H9 (cell line): ENCODE measurements around the gene C11orf21. TPM values are rescaled to one million over a fixed set of nuclear protein-coding genes. Genes with fewer than 3 reads are reported as not detected.

Experiments used
- DNase-seq: peaks from one replicate; pipeline ENCODE4 v3.0.0-alpha.2; 2017
- H2AFZ ChIP-seq: one replicate; pipeline ENCODE4 v1.6.1; 2013; ENCODE audit warnings: mild to moderate bottlenecking, low read length, control low read depth, moderate library complexity
- H2AK5ac ChIP-seq: 2 replicates; pipeline ENCODE4 v1.6.1; 2013; ENCODE audit warnings: low read length, control low read depth, mixed read lengths; ENCODE audit not compliant: insufficient read length
- H2BK120ac ChIP-seq: one replicate; pipeline ENCODE4 v1.6.1; 2013; ENCODE audit warnings: low read depth, mild to moderate bottlenecking, low read length, control low read depth, inconsistent platforms; ENCODE audit not compliant: poor library complexity, severe bottlenecking
- H2BK12ac ChIP-seq: 2 replicates; pipeline ENCODE4 v1.6.1; 2013; ENCODE audit warnings: low read length, control low read depth, mixed read lengths, low read depth; ENCODE audit not compliant: insufficient read length
- H2BK15ac ChIP-seq: 2 replicates; pipeline ENCODE4 v1.6.1; 2013; ENCODE audit warnings: low read depth, low read length, control low read depth
- H2BK20ac ChIP-seq: one replicate; pipeline ENCODE4 v1.6.1; 2013; ENCODE audit warnings: low read depth, mild to moderate bottlenecking, low read length, control low read depth, inconsistent platforms; ENCODE audit not compliant: poor library complexity, severe bottlenecking
- H2BK5ac ChIP-seq: 2 replicates; pipeline ENCODE4 v1.6.1; 2013; ENCODE audit warnings: low read length, control low read depth, mixed read lengths; ENCODE audit not compliant: insufficient read length
- H3K14ac ChIP-seq: 2 replicates; pipeline ENCODE4 v1.6.1; 2013; ENCODE audit warnings: low read length, control low read depth; ENCODE audit not compliant: insufficient read depth
- H3K18ac ChIP-seq: 2 replicates; pipeline ENCODE4 v1.6.1; 2013; ENCODE audit warnings: low read depth, mild to moderate bottlenecking, mixed read lengths, low read length, control low read depth; ENCODE audit not compliant: insufficient read length
- H3K23ac ChIP-seq: 2 replicates; pipeline ENCODE4 v1.6.1; 2013; ENCODE audit warnings: low read length, control low read depth, mixed read lengths, low read depth; ENCODE audit not compliant: insufficient read length
- H3K23me2 ChIP-seq: 2 replicates; pipeline ENCODE4 v1.6.1; 2013; ENCODE audit warnings: low read depth, mild to moderate bottlenecking, mixed read lengths, low read length, control low read depth; ENCODE audit not compliant: insufficient read length, poor library complexity, severe bottlenecking
- H3K27ac ChIP-seq: 2 replicates; pipeline ENCODE4 v1.5.1; 2013; ENCODE audit warnings: low read length, control low read depth, mixed read lengths, low read depth; ENCODE audit not compliant: insufficient read length
- H3K27me3 ChIP-seq: 2 replicates; pipeline ENCODE4 v1.6.1; 2013; ENCODE audit warnings: low read length, control low read depth, inconsistent platforms; ENCODE audit not compliant: insufficient read depth
- H3K4ac ChIP-seq: 2 replicates; pipeline ENCODE4 v1.6.1; 2013; ENCODE audit warnings: low read depth, mild to moderate bottlenecking, control low read depth, inconsistent platforms, low read length, moderate library complexity
- H3K4me1 ChIP-seq: 2 replicates; pipeline ENCODE4 v1.6.1; 2013; ENCODE audit warnings: low read length, control low read depth, inconsistent platforms; ENCODE audit not compliant: insufficient read depth
- H3K4me2 ChIP-seq: 2 replicates; pipeline ENCODE4 v1.6.1; 2013; ENCODE audit warnings: low read length, control low read depth, mixed read lengths; ENCODE audit not compliant: insufficient read length, insufficient read depth
- H3K56ac ChIP-seq: 2 replicates; pipeline ENCODE4 v1.6.1; 2013; ENCODE audit warnings: low read depth, mild to moderate bottlenecking, mixed read lengths, low read length, control low read depth; ENCODE audit not compliant: insufficient read length
- H3K79me1 ChIP-seq: 2 replicates; pipeline ENCODE4 v1.6.1; 2013; ENCODE audit warnings: low read depth, mild to moderate bottlenecking, moderate library complexity, low read length, control low read depth, inconsistent platforms; ENCODE audit not compliant: insufficient read depth, poor library complexity, severe bottlenecking
- H3K79me2 ChIP-seq: 2 replicates; pipeline ENCODE4 v1.6.1; 2013; ENCODE audit warnings: low read length, control low read depth, inconsistent platforms; ENCODE audit not compliant: insufficient read depth
- H3K9ac ChIP-seq: 2 replicates; pipeline ENCODE4 v1.6.1; 2013; ENCODE audit warnings: low read length, control low read depth, mixed read lengths; ENCODE audit not compliant: insufficient read length; ENCODE audit errors: extremely low read depth
- H3K9me3 ChIP-seq: one replicate; pipeline ENCODE4 v1.6.1; 2013; ENCODE audit warnings: low read depth, low read length, inconsistent platforms; ENCODE audit not compliant: control insufficient read depth
- H3T11ph ChIP-seq: one replicate; pipeline ENCODE4 v1.6.1; 2013; ENCODE audit warnings: mild to moderate bottlenecking, low read length, control low read depth, inconsistent platforms
- H4K20me1 ChIP-seq: one replicate; pipeline ENCODE4 v1.6.1; 2013; ENCODE audit not compliant: control insufficient read depth, insufficient read length, insufficient read depth
- H4K5ac ChIP-seq: 2 replicates; pipeline ENCODE4 v1.6.1; 2013; ENCODE audit warnings: low read depth, mild to moderate bottlenecking, mixed read lengths, low read length, control low read depth; ENCODE audit not compliant: insufficient read length
- H4K8ac ChIP-seq: replicated peaks from 2 replicates; pipeline ENCODE4 v1.6.1; 2013; ENCODE audit warnings: low read length, control low read depth, mixed read lengths, low read depth; ENCODE audit not compliant: insufficient read length
- H4K91ac ChIP-seq: 2 replicates; pipeline ENCODE4 v1.6.1; 2013; ENCODE audit warnings: low read depth, mild to moderate bottlenecking, moderate library complexity, mixed read lengths, low read length, control low read depth; ENCODE audit not compliant: insufficient read length
- H3K27ac Mint-ChIP-seq, 3 experiments: 2 replicates in 2 of 3; 3 replicates in 1 of 3; pipeline ENCODE4 v1.8.0; 2020 to 2021; ENCODE audit warnings: mixed read lengths in 3 of 3, mild to moderate bottlenecking in 1 of 3, moderate library complexity in 1 of 3
- H3K27me3 Mint-ChIP-seq: 2 replicates; pipeline ENCODE4 v1.8.0; 2021; ENCODE audit warnings: low read depth, mild to moderate bottlenecking, moderate library complexity, mixed read lengths
- H3K36me3 Mint-ChIP-seq, 3 experiments: 2 replicates in 2 of 3; 3 replicates in 1 of 3; pipeline ENCODE4 v1.8.0; 2020 to 2021; ENCODE audit warnings: low read depth in 3 of 3, mixed read lengths in 3 of 3; ENCODE audit not compliant: insufficient read depth in 1 of 3
- H3K4me1 Mint-ChIP-seq, 2 experiments: 2 replicates each; pipeline ENCODE4 v1.8.0; 2020; ENCODE audit warnings: mixed read lengths in 2 of 2
- H3K4me3 Mint-ChIP-seq, 2 experiments: 2 replicates in 1 of 2; 3 replicates in 1 of 2; pipeline ENCODE4 v1.8.0; 2020 to 2021; ENCODE audit warnings: mild to moderate bottlenecking in 2 of 2, mixed read lengths in 2 of 2, moderate library complexity in 1 of 2
- H3K9me3 Mint-ChIP-seq, 2 experiments: 2 replicates in 1 of 2; 3 replicates in 1 of 2; pipeline ENCODE4 v1.8.0; 2020; ENCODE audit warnings: mild to moderate bottlenecking in 2 of 2, mixed read lengths in 2 of 2, moderate library complexity in 1 of 2
- CTCF ChIP-seq: fragments of 200-600 bp; sonication (generic); conservative IDR thresholded peaks from 3 replicates; pipeline ENCODE4 v1.8.0; 2021; ENCODE audit warnings: antibody characterized with exemption, mild to moderate bottlenecking
- WGBS: extraction: QIAGEN DNeasy Blood & Tissue Kit; methylation state at CpG from one replicate; pipeline ENCODE4 v1.1.7; 2013; ENCODE audit warnings: missing lambda C conversion rate, low lambda C conversion rate, mixed read lengths; ENCODE audit not compliant: insufficient read length; ENCODE audit errors: extremely low coverage; 5-methylcytosine and 5-hydroxymethylcytosine counted together
- total RNA-seq: library from RNA; stranded (reverse); gene quantifications from 2 replicates; pipeline ENCODE4 v1.2.1, GENCODE V29; 2021

The C11orf21 gene
- total RNA-seq, 1 experiment from 2014 or later = not detected

GRCh38 chr11:2342557-2342956 is 40.8 kb upstream of the C11orf21 start:
- no peak overlapping the region for H3K27ac Mint-ChIP-seq
- H4K8ac ChIP-seq = no peak overlapping the region

More at GRCh38 chr11:2342557-2342956, 40.8 kb upstream of the C11orf21 start:
- H3K27ac ChIP-seq = no peak overlapping the region
- H4K91ac ChIP-seq = no peak overlapping the region
- no peaks in the 10 kb centered on the region for H3K79me2 ChIP-seq
- H3K18ac ChIP-seq = no peak overlapping the region
- no peak overlapping the region for H2BK15ac ChIP-seq
- no peaks in the 10 kb centered on the region for H3K9me3 ChIP-seq
- no peaks in the 10 kb centered on the region for H4K20me1 ChIP-seq
- no peak overlapping the region for H3K23ac ChIP-seq
- no peak overlapping the region for H3K56ac ChIP-seq
- H3K23me2 ChIP-seq = no peaks in the 10 kb centered on the region
- H2AK5ac ChIP-seq = no peak overlapping the region
- no peak for TF ChIP-seq CTCF
- Mint-ChIP-seq H3K27me3 (peaks cover 47% of the 10 kb centered on the region), H3K4me3 (no peak overlapping the region), H3K4me1 (peaks cover 20 to 25% of the 10 kb centered on the region in 2 experiments), H3K9me3 (peaks cover 14 to 20% of the 10 kb centered on the region in 2 experiments), H3K36me3 (peaks cover 0 to 2% (median 0%) of the 10 kb centered on the region in 3 experiments; a peak in 3 of 7 replicates)
- no peak overlapping the region for H3K14ac ChIP-seq
- H3K9ac ChIP-seq = no peak overlapping the region
- no peak overlapping the region for H4K5ac ChIP-seq
- H3K4ac ChIP-seq = no peak overlapping the region
- H3K4me1 ChIP-seq = no peaks in the 10 kb centered on the region; the same call in 1 of the 2 replicates
- DNase-seq = no peak
- H3K79me1 ChIP-seq = no peaks in the 10 kb centered on the region
- H3T11ph ChIP-seq = no peak overlapping the region
- H3K4me2 ChIP-seq = no peak overlapping the region
- no peaks in the 10 kb centered on the region for H3K27me3 ChIP-seq
- no peak overlapping the region for H2BK20ac ChIP-seq
- no peak overlapping the region for H2BK120ac ChIP-seq
- no peak overlapping the region for H2BK12ac ChIP-seq
- H2AFZ ChIP-seq = no peak overlapping the region
- no CpG with 5 or more reads among the region's 3 CpGs for WGBS
- H2BK5ac ChIP-seq = no peak overlapping the region
